SK-N-SH (cell line): ENCODE results near the gene SCUBE3.

Experiments used
- EP300 ChIP-seq, 2 experiments: IDR thresholded peaks; 2 replicates each; pipeline versions ENCODE4 v1.4.0 to v1.6.1; 2012; ENCODE audit warnings: borderline replicate concordance in 1 of 2, low read depth in 1 of 2, low read length in 1 of 2
- IRF3 ChIP-seq: fragments of 150-350 bp; IDR thresholded peaks from 2 replicates; pipeline ENCODE4 v1.6.1; 2016; ENCODE audit warnings: mild to moderate bottlenecking, low read depth, low read length
- JUND ChIP-seq: IDR thresholded peaks from 2 replicates; pipeline ENCODE4 v1.4.0; 2012
- POLR2AphosphoS5 ChIP-seq: IDR thresholded peaks from 2 replicates; pipeline ENCODE4 v1.6.1; 2012; ENCODE audit warnings: low read depth, low read length
- TEAD4 ChIP-seq: IDR thresholded peaks from 2 replicates; pipeline ENCODE4 v1.4.0; 2012; ENCODE audit warnings: mild to moderate bottlenecking, borderline replicate concordance; ENCODE audit not compliant: insufficient read depth
- TF ChIP-seq, protein P1 (sequence below): IDR thresholded peaks from 2 replicates; pipeline ENCODE4 v1.4.0; 2012; ENCODE audit warnings: low read depth, borderline replicate concordance

- no peak for TF ChIP-seq IRF3
- TF ChIP-seq TEAD4 = no peak
- no peak for TF ChIP-seq EP300 (IDR thresholded peaks at IDR 0.05; ENCODE audit: borderline replicate concordance in 1 of 2, low read depth in 1 of 2, low read length in 1 of 2)
- TF ChIP-seq POLR2AphosphoS5 = no peak
- TF ChIP-seq JUND = no peak
- TF ChIP-seq, protein P1, sequence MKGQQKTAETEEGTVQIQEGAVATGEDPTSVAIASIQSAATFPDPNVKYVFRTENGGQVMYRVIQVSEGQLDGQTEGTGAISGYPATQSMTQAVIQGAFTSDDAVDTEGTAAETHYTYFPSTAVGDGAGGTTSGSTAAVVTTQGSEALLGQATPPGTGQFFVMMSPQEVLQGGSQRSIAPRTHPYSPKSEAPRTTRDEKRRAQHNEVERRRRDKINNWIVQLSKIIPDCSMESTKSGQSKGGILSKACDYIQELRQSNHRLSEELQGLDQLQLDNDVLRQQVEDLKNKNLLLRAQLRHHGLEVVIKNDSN = no peak
Measured at GRCh38 chr6:35267897-35268296, 54.1 kb downstream of the SCUBE3 start.
